ENCODE measurements around the gene LYRM4.

DNA sequence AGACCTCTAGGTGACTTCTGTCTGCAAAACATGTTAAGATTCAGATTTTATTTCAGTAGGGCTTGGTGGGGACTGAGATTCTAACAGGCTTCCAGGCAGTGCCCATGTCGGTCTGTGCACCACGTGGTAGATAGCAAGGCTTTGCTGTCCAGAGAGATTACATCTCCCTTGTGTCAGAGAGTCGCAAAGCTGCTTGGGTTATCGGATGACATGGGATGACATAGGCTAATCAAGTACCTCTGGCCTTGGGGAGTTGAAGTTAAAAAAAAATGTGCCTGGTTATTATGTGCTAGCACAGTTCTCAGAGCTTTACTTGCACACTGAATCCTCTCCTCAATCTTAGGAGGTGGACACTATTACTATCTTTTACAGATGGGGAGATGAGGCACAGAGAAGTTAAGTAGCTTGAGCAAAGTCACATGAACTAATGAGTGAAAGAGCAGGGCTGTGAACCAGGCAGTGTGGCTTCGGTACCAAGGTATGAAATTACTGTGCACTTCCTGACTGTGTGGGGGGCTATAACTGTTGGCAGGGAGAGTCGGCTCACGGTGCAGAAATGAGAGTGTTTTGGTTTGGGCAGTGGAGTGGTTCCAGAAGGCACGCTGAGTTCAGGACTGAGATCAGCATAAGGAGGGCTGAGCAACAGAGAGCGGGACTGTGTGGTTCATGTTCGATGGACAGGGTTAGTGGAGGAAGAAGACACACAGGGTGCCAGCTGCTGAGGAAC is 41.6 kb upstream of the LYRM4 start:
- TF ChIP-seq, protein P1, sequence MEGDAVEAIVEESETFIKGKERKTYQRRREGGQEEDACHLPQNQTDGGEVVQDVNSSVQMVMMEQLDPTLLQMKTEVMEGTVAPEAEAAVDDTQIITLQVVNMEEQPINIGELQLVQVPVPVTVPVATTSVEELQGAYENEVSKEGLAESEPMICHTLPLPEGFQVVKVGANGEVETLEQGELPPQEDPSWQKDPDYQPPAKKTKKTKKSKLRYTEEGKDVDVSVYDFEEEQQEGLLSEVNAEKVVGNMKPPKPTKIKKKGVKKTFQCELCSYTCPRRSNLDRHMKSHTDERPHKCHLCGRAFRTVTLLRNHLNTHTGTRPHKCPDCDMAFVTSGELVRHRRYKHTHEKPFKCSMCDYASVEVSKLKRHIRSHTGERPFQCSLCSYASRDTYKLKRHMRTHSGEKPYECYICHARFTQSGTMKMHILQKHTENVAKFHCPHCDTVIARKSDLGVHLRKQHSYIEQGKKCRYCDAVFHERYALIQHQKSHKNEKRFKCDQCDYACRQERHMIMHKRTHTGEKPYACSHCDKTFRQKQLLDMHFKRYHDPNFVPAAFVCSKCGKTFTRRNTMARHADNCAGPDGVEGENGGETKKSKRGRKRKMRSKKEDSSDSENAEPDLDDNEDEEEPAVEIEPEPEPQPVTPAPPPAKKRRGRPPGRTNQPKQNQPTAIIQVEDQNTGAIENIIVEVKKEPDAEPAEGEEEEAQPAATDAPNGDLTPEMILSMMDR (conservative IDR thresholded peaks at IDR 0.05; ENCODE audit: low read depth in 2 of 2), result no peak
- TF ChIP-seq POLR2AphosphoS5 (IDR thresholded peaks at IDR 0.05; ENCODE audit: low read depth), result no peak
- no peak for TF ChIP-seq EZH2 (IDR thresholded peaks at IDR 0.05; ENCODE audit: low read depth, unreplicated experiment)
- no peak for TF ChIP-seq EZH2phosphoT487 (IDR thresholded peaks at IDR 0.05; ENCODE audit: unreplicated experiment)
- TF ChIP-seq JUNB (IDR thresholded peaks at IDR 0.05; ENCODE audit: unreplicated experiment), result no peak
- TF ChIP-seq, protein P2, sequence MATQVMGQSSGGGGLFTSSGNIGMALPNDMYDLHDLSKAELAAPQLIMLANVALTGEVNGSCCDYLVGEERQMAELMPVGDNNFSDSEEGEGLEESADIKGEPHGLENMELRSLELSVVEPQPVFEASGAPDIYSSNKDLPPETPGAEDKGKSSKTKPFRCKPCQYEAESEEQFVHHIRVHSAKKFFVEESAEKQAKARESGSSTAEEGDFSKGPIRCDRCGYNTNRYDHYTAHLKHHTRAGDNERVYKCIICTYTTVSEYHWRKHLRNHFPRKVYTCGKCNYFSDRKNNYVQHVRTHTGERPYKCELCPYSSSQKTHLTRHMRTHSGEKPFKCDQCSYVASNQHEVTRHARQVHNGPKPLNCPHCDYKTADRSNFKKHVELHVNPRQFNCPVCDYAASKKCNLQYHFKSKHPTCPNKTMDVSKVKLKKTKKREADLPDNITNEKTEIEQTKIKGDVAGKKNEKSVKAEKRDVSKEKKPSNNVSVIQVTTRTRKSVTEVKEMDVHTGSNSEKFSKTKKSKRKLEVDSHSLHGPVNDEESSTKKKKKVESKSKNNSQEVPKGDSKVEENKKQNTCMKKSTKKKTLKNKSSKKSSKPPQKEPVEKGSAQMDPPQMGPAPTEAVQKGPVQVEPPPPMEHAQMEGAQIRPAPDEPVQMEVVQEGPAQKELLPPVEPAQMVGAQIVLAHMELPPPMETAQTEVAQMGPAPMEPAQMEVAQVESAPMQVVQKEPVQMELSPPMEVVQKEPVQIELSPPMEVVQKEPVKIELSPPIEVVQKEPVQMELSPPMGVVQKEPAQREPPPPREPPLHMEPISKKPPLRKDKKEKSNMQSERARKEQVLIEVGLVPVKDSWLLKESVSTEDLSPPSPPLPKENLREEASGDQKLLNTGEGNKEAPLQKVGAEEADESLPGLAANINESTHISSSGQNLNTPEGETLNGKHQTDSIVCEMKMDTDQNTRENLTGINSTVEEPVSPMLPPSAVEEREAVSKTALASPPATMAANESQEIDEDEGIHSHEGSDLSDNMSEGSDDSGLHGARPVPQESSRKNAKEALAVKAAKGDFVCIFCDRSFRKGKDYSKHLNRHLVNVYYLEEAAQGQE (IDR thresholded peaks at IDR 0.05; ENCODE audit: unreplicated experiment), result no peak
- TF ChIP-seq ZNF331 (CRISPR knock-in tag; IDR thresholded peaks at IDR 0.05; ENCODE audit: low read depth), result no peak
- TF ChIP-seq NANOG (IDR thresholded peaks at IDR 0.05; ENCODE audit: borderline replicate concordance), result no peak
- TF ChIP-seq CREB1 (CRISPR knock-in tag; IDR thresholded peaks at IDR 0.05; ENCODE audit: low read depth), result no peak
- TF ChIP-seq, protein P3, sequence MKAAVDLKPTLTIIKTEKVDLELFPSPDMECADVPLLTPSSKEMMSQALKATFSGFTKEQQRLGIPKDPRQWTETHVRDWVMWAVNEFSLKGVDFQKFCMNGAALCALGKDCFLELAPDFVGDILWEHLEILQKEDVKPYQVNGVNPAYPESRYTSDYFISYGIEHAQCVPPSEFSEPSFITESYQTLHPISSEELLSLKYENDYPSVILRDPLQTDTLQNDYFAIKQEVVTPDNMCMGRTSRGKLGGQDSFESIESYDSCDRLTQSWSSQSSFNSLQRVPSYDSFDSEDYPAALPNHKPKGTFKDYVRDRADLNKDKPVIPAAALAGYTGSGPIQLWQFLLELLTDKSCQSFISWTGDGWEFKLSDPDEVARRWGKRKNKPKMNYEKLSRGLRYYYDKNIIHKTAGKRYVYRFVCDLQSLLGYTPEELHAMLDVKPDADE (IDR thresholded peaks at IDR 0.05), result no peak
- TF ChIP-seq, protein P4, sequence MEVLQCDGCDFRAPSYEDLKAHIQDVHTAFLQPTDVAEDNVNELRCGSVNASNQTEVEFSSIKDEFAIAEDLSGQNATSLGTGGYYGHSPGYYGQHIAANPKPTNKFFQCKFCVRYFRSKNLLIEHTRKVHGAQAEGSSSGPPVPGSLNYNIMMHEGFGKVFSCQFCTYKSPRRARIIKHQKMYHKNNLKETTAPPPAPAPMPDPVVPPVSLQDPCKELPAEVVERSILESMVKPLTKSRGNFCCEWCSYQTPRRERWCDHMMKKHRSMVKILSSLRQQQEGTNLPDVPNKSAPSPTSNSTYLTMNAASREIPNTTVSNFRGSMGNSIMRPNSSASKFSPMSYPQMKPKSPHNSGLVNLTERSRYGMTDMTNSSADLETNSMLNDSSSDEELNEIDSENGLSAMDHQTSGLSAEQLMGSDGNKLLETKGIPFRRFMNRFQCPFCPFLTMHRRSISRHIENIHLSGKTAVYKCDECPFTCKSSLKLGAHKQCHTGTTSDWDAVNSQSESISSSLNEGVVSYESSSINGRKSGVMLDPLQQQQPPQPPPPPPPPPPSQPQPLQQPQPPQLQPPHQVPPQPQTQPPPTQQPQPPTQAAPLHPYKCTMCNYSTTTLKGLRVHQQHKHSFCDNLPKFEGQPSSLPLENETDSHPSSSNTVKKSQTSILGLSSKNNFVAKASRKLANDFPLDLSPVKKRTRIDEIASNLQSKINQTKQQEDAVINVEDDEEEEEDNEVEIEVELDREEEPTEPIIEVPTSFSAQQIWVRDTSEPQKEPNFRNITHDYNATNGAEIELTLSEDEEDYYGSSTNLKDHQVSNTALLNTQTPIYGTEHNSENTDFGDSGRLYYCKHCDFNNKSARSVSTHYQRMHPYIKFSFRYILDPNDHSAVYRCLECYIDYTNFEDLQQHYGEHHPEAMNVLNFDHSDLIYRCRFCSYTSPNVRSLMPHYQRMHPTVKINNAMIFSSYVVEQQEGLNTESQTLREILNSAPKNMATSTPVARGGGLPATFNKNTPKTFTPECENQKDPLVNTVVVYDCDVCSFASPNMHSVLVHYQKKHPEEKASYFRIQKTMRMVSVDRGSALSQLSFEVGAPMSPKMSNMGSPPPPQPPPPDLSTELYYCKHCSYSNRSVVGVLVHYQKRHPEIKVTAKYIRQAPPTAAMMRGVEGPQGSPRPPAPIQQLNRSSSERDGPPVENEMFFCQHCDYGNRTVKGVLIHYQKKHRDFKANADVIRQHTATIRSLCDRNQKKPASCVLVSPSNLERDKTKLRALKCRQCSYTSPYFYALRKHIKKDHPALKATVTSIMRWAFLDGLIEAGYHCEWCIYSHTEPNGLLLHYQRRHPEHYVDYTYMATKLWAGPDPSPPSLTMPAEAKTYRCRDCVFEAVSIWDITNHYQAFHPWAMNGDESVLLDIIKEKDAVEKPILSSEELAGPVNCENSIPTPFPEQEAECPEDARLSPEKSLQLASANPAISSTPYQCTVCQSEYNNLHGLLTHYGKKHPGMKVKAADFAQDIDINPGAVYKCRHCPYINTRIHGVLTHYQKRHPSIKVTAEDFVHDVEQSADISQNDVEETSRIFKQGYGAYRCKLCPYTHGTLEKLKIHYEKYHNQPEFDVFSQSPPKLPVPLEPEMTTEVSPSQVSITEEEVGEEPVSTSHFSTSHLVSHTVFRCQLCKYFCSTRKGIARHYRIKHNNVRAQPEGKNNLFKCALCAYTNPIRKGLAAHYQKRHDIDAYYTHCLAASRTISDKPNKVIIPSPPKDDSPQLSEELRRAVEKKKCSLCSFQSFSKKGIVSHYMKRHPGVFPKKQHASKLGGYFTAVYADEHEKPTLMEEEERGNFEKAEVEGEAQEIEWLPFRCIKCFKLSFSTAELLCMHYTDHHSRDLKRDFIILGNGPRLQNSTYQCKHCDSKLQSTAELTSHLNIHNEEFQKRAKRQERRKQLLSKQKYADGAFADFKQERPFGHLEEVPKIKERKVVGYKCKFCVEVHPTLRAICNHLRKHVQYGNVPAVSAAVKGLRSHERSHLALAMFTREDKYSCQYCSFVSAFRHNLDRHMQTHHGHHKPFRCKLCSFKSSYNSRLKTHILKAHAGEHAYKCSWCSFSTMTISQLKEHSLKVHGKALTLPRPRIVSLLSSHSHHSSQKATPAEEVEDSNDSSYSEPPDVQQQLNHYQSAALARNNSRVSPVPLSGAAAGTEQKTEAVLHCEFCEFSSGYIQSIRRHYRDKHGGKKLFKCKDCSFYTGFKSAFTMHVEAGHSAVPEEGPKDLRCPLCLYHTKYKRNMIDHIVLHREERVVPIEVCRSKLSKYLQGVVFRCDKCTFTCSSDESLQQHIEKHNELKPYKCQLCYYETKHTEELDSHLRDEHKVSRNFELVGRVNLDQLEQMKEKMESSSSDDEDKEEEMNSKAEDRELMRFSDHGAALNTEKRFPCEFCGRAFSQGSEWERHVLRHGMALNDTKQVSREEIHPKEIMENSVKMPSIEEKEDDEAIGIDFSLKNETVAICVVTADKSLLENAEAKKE (CRISPR knock-in tag; IDR thresholded peaks at IDR 0.05), result no peak
- no peak for TF ChIP-seq ZNF114 (CRISPR knock-in tag; IDR thresholded peaks at IDR 0.05)
- TF ChIP-seq STAT1 (IDR thresholded peaks at IDR 0.05; ENCODE audit: unreplicated experiment), result no peak
